K562 (cell line): ENCODE data around the gene CPLX3. TPM values are rescaled to one million over a fixed set of nuclear protein-coding genes. Genes with fewer than 3 reads are reported as not detected.

Experiments
- ARID1B ChIP-seq: fragments of 450-650 bp; IDR thresholded peaks from 2 replicates; pipeline ENCODE4 v1.6.1; 2016; ENCODE audit warnings: antibody characterized with exemption, mild to moderate bottlenecking, inconsistent platforms
- CC2D1A ChIP-seq: fragments of 450-650 bp; IDR thresholded peaks from 2 replicates; pipeline ENCODE4 v1.6.1; 2017; ENCODE audit warnings: mild to moderate bottlenecking
- EGR1 ChIP-seq: fragments of 450-650 bp; conservative IDR thresholded peaks from 2 replicates; pipeline ENCODE4 v1.6.1; 2017; ENCODE audit warnings: mild to moderate bottlenecking
- ELF4 ChIP-seq: fragments of 450-650 bp; formaldehyde crosslinking; IDR thresholded peaks from 2 replicates; pipeline ENCODE4 v1.4.0; 2022; ENCODE audit warnings: missing genetic modification characterization
- HNRNPK ChIP-seq: fragments of 200-400 bp; formaldehyde crosslinking; IDR thresholded peaks from one replicate; pipeline ENCODE4 v1.6.1; 2018; ENCODE audit warnings: mild to moderate bottlenecking, low read depth, low read length; ENCODE audit not compliant: poor library complexity, severe bottlenecking
- POLR3G ChIP-seq: IDR thresholded peaks from 2 replicates; pipeline ENCODE4 v1.6.1; 2011; ENCODE audit not compliant: insufficient read length, insufficient replicate concordance; ENCODE audit errors: extremely low read depth
- PURB ChIP-seq: sonication (generic); formaldehyde crosslinking; IDR thresholded peaks from 2 replicates; pipeline ENCODE4 v1.9.0; 2021; ENCODE audit warnings: low read depth, mild to moderate bottlenecking, missing genetic modification reagents
- SMAD2 ChIP-seq: fragments of 150-350 bp; IDR thresholded peaks from 2 replicates; pipeline ENCODE4 v1.6.1; 2014; ENCODE audit warnings: low read depth, mild to moderate bottlenecking, low read length
- TCF7L2 ChIP-seq: fragments of 150-350 bp; IDR thresholded peaks from 2 replicates; pipeline ENCODE4 v1.6.1; 2016; ENCODE audit warnings: low read depth, mild to moderate bottlenecking, low read length, moderate library complexity
- ZNF311 ChIP-seq: fragments of 250-450 bp; sonication (Bioruptor Pico); IDR thresholded peaks from 2 replicates; pipeline ENCODE4 v1.4.0; 2020; ENCODE audit warnings: mild to moderate bottlenecking, moderate library complexity
- ZNF589 ChIP-seq: fragments of 200-800 bp; sonication (Bioruptor generic); IDR thresholded peaks from 2 replicates; pipeline ENCODE4 v1.6.1; 2016; ENCODE audit warnings: low read depth, missing genetic modification characterization, missing compliant biosample characterization
- polyA plus RNA-seq, 8 experiments: library from polyadenylated mRNA; depleted of rRNA in 4 of 8; stranded (reverse) in 5 of 8; unstranded in 3 of 8; fragments of >200 nt; fragmentation: Nextera tagmentation in 2 of 8; fragmentation: Illumina TruSeq in 1 of 8; extraction: Ambion mirVana in 2 of 8; extraction: Trizol in 1 of 8; gene quantifications; 2 replicates each; pipeline versions ENCODE4 v1.2.1 to v1.2.3, GENCODE V29; 2011 to 2014; ENCODE audit warnings: inconsistent platforms in 1 of 8, missing spikeins in 1 of 8
- total RNA-seq, 7 experiments: library from RNA; depleted of rRNA in 6 of 7; stranded (reverse); fragments of >200 nt in 6 of 7; fragmentation: Illumina TruSeq in 2 of 7; extraction: Trizol in 2 of 7; gene quantifications; 2 replicates each; pipeline versions ENCODE4 v1.2.1 to v1.2.3, GENCODE V29; 2011 to 2021; ENCODE audit warnings: low replicate concordance in 1 of 7
- TF ChIP-seq, protein P1 (sequence below): fragments of 200-800 bp; sonication (Bioruptor generic); IDR thresholded peaks from 2 replicates; pipeline ENCODE4 v1.6.1; 2016; ENCODE audit warnings: missing genetic modification characterization, missing compliant biosample characterization
- TF ChIP-seq, protein P2 (sequence below): fragments of 250-450 bp; sonication (Bioruptor Pico); IDR thresholded peaks from 2 replicates; pipeline ENCODE4 v1.8.0; 2022; ENCODE audit warnings: inconsistent platforms, mild to moderate bottlenecking, moderate library complexity, borderline replicate concordance
- TF ChIP-seq, protein P3 (sequence below): fragments of 450-650 bp; IDR thresholded peaks from 2 replicates; pipeline ENCODE4 v1.6.1; 2018; ENCODE audit warnings: mild to moderate bottlenecking, low read depth; ENCODE audit not compliant: partially characterized antibody
- TF ChIP-seq, protein P4 (sequence below), 2 experiments: fragments of 250-450 bp in 1 of 2; fragments of 450-650 bp in 1 of 2; sonication (Bioruptor Pico) in 1 of 2; IDR thresholded peaks; 2 replicates each; pipeline versions ENCODE4 v1.6.1 to v1.8.0; 2016 to 2021; ENCODE audit warnings: mild to moderate bottlenecking in 2 of 2, moderate library complexity in 2 of 2, missing compliant biosample characterization in 1 of 2, missing genetic modification characterization in 1 of 2
- TF ChIP-seq, protein P5 (sequence below): fragments of 450-650 bp; IDR thresholded peaks from 2 replicates; pipeline ENCODE4 v1.7.0; 2016; ENCODE audit warnings: borderline replicate concordance

Gene CPLX3
- total and polyA plus RNA-seq, 9 of the 15 experiments (the other 6 are each of a cell fraction or from before 2014, with no cell fraction given): not detected

DNA sequence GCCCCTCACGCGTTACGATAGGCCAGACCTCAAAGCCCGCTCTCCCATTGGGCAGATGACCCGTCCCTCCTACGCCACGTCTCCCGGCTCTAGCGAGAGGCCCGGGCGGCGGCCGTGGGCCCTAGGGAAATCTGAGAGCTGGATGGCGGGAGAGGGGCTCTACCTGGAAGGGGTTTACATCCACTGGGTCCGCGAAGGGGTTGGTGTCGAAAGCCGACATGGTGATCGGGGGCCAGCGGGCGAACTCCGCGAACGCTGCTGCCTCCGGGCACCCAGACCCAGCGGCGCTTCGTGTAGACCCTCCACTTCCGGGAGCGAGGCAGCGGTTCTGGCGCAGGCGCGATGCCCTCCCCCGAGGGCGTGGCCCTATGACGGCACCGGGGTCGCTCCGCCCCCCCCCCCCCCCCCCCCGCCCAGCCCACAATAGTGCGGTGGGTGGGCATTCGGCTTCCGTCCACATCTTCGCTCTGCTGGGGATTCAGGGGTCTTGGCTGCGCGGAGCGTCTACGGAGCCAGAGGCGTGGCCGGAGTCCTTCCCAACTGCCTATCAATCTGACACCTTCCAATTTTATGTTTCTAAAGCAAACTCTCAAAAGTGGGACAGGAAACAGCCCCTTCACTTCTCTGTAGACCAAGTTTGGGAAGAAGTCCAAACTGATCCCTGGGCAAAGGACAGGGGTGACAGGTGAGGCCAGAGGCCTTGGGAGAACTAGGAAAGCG, 46.8 kb downstream of the CPLX3 start, which contains the start of gene SCAMP2 (continued):
- TF ChIP-seq, protein P1, sequence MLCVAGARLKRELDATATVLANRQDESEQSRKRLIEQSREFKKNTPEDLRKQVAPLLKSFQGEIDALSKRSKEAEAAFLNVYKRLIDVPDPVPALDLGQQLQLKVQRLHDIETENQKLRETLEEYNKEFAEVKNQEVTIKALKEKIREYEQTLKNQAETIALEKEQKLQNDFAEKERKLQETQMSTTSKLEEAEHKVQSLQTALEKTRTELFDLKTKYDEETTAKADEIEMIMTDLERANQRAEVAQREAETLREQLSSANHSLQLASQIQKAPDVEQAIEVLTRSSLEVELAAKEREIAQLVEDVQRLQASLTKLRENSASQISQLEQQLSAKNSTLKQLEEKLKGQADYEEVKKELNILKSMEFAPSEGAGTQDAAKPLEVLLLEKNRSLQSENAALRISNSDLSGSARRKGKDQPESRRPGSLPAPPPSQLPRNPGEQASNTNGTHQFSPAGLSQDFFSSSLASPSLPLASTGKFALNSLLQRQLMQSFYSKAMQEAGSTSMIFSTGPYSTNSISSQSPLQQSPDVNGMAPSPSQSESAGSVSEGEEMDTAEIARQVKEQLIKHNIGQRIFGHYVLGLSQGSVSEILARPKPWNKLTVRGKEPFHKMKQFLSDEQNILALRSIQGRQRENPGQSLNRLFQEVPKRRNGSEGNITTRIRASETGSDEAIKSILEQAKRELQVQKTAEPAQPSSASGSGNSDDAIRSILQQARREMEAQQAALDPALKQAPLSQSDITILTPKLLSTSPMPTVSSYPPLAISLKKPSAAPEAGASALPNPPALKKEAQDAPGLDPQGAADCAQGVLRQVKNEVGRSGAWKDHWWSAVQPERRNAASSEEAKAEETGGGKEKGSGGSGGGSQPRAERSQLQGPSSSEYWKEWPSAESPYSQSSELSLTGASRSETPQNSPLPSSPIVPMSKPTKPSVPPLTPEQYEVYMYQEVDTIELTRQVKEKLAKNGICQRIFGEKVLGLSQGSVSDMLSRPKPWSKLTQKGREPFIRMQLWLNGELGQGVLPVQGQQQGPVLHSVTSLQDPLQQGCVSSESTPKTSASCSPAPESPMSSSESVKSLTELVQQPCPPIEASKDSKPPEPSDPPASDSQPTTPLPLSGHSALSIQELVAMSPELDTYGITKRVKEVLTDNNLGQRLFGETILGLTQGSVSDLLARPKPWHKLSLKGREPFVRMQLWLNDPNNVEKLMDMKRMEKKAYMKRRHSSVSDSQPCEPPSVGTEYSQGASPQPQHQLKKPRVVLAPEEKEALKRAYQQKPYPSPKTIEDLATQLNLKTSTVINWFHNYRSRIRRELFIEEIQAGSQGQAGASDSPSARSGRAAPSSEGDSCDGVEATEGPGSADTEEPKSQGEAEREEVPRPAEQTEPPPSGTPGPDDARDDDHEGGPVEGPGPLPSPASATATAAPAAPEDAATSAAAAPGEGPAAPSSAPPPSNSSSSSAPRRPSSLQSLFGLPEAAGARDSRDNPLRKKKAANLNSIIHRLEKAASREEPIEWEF (CRISPR knock-in tag): no peak
- no peak for TF ChIP-seq PURB (CRISPR knock-in tag)
- no peak for TF ChIP-seq ZNF589
- TF ChIP-seq EGR1: 0 out of 2 replicates have a peak, but pooled peaks have one; percentile 2
- TF ChIP-seq ELF4: peak; percentile 98
- TF ChIP-seq CC2D1A: no peak
- TF ChIP-seq SMAD2: no peak
- TF ChIP-seq HNRNPK: peak; percentile 36
- TF ChIP-seq, protein P2, sequence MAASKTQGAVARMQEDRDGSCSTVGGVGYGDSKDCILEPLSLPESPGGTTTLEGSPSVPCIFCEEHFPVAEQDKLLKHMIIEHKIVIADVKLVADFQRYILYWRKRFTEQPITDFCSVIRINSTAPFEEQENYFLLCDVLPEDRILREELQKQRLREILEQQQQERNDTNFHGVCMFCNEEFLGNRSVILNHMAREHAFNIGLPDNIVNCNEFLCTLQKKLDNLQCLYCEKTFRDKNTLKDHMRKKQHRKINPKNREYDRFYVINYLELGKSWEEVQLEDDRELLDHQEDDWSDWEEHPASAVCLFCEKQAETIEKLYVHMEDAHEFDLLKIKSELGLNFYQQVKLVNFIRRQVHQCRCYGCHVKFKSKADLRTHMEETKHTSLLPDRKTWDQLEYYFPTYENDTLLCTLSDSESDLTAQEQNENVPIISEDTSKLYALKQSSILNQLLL (CRISPR knock-in tag): no peak
- no peak for TF ChIP-seq ZNF311 (CRISPR knock-in tag)
- TF ChIP-seq ARID1B: no peak; the same call in 1 of the 2 replicates
- TF ChIP-seq, protein P3, sequence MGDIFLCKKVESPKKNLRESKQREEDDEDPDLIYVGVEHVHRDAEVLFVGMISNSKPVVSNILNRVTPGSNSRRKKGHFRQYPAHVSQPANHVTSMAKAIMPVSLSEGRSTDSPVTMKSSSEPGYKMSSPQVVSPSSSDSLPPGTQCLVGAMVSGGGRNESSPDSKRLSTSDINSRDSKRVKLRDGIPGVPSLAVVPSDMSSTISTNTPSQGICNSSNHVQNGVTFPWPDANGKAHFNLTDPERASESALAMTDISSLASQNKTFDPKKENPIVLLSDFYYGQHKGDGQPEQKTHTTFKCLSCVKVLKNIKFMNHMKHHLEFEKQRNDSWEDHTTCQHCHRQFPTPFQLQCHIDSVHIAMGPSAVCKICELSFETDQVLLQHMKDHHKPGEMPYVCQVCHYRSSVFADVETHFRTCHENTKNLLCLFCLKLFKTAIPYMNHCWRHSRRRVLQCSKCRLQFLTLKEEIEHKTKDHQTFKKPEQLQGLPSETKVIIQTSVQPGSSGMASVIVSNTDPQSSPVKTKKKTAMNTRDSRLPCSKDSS: no peak
- TF ChIP-seq, protein P4, sequence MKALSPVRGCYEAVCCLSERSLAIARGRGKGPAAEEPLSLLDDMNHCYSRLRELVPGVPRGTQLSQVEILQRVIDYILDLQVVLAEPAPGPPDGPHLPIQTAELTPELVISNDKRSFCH (CRISPR knock-in tag; IDR thresholded peaks at IDR 0.05): no peak
- TF ChIP-seq, protein P4 (tag; IDR thresholded peaks at IDR 0.05): no peak
- no peak for TF ChIP-seq TCF7L2
- TF ChIP-seq, protein P5, sequence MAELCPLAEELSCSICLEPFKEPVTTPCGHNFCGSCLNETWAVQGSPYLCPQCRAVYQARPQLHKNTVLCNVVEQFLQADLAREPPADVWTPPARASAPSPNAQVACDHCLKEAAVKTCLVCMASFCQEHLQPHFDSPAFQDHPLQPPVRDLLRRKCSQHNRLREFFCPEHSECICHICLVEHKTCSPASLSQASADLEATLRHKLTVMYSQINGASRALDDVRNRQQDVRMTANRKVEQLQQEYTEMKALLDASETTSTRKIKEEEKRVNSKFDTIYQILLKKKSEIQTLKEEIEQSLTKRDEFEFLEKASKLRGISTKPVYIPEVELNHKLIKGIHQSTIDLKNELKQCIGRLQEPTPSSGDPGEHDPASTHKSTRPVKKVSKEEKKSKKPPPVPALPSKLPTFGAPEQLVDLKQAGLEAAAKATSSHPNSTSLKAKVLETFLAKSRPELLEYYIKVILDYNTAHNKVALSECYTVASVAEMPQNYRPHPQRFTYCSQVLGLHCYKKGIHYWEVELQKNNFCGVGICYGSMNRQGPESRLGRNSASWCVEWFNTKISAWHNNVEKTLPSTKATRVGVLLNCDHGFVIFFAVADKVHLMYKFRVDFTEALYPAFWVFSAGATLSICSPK: no peak
- TF ChIP-seq POLR3G: no peak
